Measurements from ENCODE around the gene WWP2.

Gene WWP2

DNA sequence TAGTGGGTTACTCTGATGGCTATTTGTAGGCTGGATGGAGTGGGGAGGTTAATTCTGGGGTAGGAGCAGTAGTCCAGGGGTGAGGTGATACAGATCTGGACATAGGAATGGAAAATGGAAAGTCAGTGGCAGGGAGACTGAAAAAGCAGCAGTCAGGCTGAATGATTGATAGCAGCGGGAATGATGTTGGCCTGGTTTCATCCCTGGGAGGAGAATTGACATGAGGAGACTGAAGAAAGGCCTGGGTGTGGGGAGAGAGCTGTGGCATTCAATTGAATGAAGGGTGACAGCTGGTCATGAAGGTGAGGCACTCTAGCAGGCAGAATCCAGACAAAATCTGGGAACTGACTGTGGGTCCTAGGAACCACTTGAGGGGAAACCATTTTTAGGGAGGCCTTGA lies 154.3 kb downstream of the WWP2 start:
- no peak overlapping the region for H3K27ac ChIP-seq
- H3K4me2 ChIP-seq: no peak overlapping the region
- no peak overlapping the region for H3K9ac ChIP-seq
- H3K4me1 ChIP-seq (ENCODE audit: low read depth, poor library complexity, severe bottlenecking): no peaks in the 10 kb centered on the region
- TF ChIP-seq, protein P1, sequence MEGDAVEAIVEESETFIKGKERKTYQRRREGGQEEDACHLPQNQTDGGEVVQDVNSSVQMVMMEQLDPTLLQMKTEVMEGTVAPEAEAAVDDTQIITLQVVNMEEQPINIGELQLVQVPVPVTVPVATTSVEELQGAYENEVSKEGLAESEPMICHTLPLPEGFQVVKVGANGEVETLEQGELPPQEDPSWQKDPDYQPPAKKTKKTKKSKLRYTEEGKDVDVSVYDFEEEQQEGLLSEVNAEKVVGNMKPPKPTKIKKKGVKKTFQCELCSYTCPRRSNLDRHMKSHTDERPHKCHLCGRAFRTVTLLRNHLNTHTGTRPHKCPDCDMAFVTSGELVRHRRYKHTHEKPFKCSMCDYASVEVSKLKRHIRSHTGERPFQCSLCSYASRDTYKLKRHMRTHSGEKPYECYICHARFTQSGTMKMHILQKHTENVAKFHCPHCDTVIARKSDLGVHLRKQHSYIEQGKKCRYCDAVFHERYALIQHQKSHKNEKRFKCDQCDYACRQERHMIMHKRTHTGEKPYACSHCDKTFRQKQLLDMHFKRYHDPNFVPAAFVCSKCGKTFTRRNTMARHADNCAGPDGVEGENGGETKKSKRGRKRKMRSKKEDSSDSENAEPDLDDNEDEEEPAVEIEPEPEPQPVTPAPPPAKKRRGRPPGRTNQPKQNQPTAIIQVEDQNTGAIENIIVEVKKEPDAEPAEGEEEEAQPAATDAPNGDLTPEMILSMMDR (conservative IDR thresholded peaks at IDR 0.05; ENCODE audit: low read depth, low read length): no peak
- H2AFZ ChIP-seq (ENCODE audit: low read depth): no peak overlapping the region
- no peaks in the 10 kb centered on the region for H4K20me1 ChIP-seq (ENCODE audit: insufficient read depth)
- H3K4me3 ChIP-seq (IDR thresholded peaks at IDR 0.05; ENCODE audit: insufficient read depth, low read depth, low read length): no peak overlapping the region
- no peaks in the 10 kb centered on the region for H3K79me2 ChIP-seq (ENCODE audit: insufficient read depth, low read depth)
- no peaks in the 10 kb centered on the region for H3K36me3 ChIP-seq (ENCODE audit: insufficient read depth)
- H3K27me3 ChIP-seq (ENCODE audit: insufficient read depth, low read depth): no peaks in the 10 kb centered on the region

DNA sequence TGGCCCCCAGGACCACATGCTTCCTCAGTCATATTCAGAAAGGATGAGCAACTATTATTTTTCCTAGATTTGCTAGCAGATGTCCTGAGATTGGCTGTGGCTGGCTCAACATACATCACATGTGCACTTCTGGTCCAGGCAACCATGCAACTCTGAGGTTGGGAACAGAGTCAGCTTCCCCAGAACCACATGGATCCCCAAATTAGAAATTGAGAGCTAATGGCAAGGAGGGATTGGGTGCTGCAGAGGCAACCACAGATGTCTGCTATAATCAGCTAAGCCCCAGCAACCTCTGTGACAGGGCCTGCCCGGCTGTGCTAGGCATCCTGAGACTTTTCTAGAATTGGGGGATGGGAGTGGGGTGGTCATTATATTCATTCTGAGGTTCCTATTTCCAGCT lies 155.2 kb downstream of the WWP2 start:
- Histone ChIP-seq H3K36me3 (ENCODE audit: insufficient read depth) (no peaks in the 10 kb centered on the region), H3K9ac (no peak overlapping the region), H3K4me3 (IDR thresholded peaks at IDR 0.05; ENCODE audit: insufficient read depth, low read depth, low read length) (no peak overlapping the region), H3K79me2 (ENCODE audit: insufficient read depth, low read depth) (no peaks in the 10 kb centered on the region), H2AFZ (ENCODE audit: low read depth) (no peak overlapping the region), H4K20me1 (ENCODE audit: insufficient read depth) (no peaks in the 10 kb centered on the region), H3K27ac (no peak overlapping the region), H3K4me2 (no peak overlapping the region), H3K4me1 (ENCODE audit: low read depth, poor library complexity, severe bottlenecking) (no peaks in the 10 kb centered on the region), H3K27me3 (ENCODE audit: insufficient read depth, low read depth) (no peaks in the 10 kb centered on the region)
- TF ChIP-seq, protein P1 (conservative IDR thresholded peaks at IDR 0.05; ENCODE audit: low read depth, low read length): no peak

GRCh38 chr16:69917739-69918138 lies 155.6 kb downstream of the WWP2 start:
- Histone ChIP-seq H3K4me1 (ENCODE audit: low read depth, poor library complexity, severe bottlenecking) (no peaks in the 10 kb centered on the region), H3K4me3 (IDR thresholded peaks at IDR 0.05; ENCODE audit: insufficient read depth, low read depth, low read length) (no peak overlapping the region), H3K36me3 (ENCODE audit: insufficient read depth) (no peaks in the 10 kb centered on the region), H2AFZ (ENCODE audit: low read depth) (no peak overlapping the region), H3K79me2 (ENCODE audit: insufficient read depth, low read depth) (no peaks in the 10 kb centered on the region), H3K4me2 (no peak overlapping the region), H3K27ac (no peak overlapping the region), H3K27me3 (ENCODE audit: insufficient read depth, low read depth) (no peaks in the 10 kb centered on the region), H3K9ac (no peak overlapping the region), H4K20me1 (ENCODE audit: insufficient read depth) (no peaks in the 10 kb centered on the region)
- TF ChIP-seq, protein P1 (conservative IDR thresholded peaks at IDR 0.05; ENCODE audit: low read depth, low read length): no peak

DNA sequence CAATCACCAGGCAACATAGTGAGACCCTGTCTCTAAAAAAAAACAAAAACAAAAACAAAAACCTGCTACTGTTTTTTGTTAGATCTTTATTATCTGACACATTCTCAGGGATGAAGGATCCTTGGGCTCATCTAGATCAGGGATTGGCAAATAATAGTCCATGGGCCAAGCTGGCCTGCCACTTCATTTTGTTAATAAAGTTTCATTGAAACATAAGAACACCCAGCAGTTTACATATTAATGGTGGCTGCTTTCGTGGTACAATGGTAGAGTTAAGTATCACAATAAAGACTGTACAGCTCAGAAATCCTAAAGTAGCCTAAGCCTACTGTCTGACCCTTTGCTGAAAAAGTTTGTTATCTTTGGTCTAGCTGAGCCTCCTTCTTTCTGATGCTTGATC lies 156.1 kb downstream of the WWP2 start:
- TF ChIP-seq, protein P1 (conservative IDR thresholded peaks at IDR 0.05; ENCODE audit: low read depth, low read length): no peak
- H2AFZ ChIP-seq (ENCODE audit: low read depth): no peak overlapping the region
- H3K4me2 ChIP-seq: no peak overlapping the region
- H3K79me2 ChIP-seq (ENCODE audit: insufficient read depth, low read depth): no peaks in the 10 kb centered on the region
- no peak overlapping the region for H3K9ac ChIP-seq
- no peaks in the 10 kb centered on the region for H3K27me3 ChIP-seq (ENCODE audit: insufficient read depth, low read depth)
- no peaks in the 10 kb centered on the region for H3K36me3 ChIP-seq (ENCODE audit: insufficient read depth)
- H4K20me1 ChIP-seq (ENCODE audit: insufficient read depth): no peaks in the 10 kb centered on the region
- no peak overlapping the region for H3K4me3 ChIP-seq (IDR thresholded peaks at IDR 0.05; ENCODE audit: insufficient read depth, low read depth, low read length)
- no peak overlapping the region for H3K27ac ChIP-seq
- H3K4me1 ChIP-seq (ENCODE audit: low read depth, poor library complexity, severe bottlenecking): no peaks in the 10 kb centered on the region
